ENCODE results near the gene NAA50. TPM values are rescaled to one million over a fixed set of nuclear protein-coding genes. Genes with fewer than 3 reads are reported as not detected.
A peak's percentile ranks its signal among the peaks of the same experiment; 100 is the strongest.

The NAA50 gene
- total RNA-seq, 3 donors from 2014 or later, result 74.4 to 99.1 (median 95.9) TPM

GRCh38 chr3:113783463-113783862 is 37.4 kb upstream of the NAA50 start:
- Histone ChIP-seq H3K4me3 (no peak overlapping the region), H3K36me3 (ENCODE audit: low read depth) (peaks cover 7% of the 10 kb centered on the region), H3K9me3 (no peaks in the 10 kb centered on the region), H3K4me1 (ENCODE audit: low read depth) (no peaks in the 10 kb centered on the region)
- DNase-seq, result no peak
- intact Hi-C loops (cut with DNase I, micrococcal nuclease), result no loop called here
- TF ChIP-seq, protein P1, sequence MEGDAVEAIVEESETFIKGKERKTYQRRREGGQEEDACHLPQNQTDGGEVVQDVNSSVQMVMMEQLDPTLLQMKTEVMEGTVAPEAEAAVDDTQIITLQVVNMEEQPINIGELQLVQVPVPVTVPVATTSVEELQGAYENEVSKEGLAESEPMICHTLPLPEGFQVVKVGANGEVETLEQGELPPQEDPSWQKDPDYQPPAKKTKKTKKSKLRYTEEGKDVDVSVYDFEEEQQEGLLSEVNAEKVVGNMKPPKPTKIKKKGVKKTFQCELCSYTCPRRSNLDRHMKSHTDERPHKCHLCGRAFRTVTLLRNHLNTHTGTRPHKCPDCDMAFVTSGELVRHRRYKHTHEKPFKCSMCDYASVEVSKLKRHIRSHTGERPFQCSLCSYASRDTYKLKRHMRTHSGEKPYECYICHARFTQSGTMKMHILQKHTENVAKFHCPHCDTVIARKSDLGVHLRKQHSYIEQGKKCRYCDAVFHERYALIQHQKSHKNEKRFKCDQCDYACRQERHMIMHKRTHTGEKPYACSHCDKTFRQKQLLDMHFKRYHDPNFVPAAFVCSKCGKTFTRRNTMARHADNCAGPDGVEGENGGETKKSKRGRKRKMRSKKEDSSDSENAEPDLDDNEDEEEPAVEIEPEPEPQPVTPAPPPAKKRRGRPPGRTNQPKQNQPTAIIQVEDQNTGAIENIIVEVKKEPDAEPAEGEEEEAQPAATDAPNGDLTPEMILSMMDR (IDR thresholded peaks at IDR 0.05), result no peak
- ATAC-seq, result no peak

DNA sequence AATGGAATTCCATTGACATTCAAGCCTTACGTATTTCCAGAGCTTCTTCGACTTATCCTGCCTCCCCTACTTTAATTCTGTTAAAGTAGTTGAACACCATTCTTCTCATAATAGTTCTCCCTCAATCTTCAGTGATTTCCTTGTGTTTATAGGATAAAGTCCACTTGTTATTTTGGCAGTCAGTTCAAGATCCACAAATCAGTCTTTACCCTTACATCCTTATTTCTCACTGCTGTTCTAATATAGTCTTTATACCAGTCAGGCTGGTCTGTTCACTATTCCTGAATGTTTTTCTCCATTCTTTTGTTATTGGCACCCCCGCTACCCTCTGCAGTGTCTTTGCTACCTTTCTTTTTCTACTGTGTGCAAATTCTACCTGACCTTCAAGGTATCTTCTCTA is 30.5 kb upstream of the NAA50 start:
- intact Hi-C loops (cut with DNase I, micrococcal nuclease), result no loop called here
- no peak for DNase-seq
- Histone ChIP-seq H3K36me3 (ENCODE audit: low read depth) (no peaks in the 10 kb centered on the region), H3K4me1 (ENCODE audit: low read depth) (peaks cover 13% of the 10 kb centered on the region), H3K4me3 (no peak overlapping the region), H3K9me3 (no peaks in the 10 kb centered on the region)
- ATAC-seq, result peak; percentile 68
- TF ChIP-seq, protein P1 (IDR thresholded peaks at IDR 0.05), result no peak

- no peak overlapping the region for H3K4me3 ChIP-seq
- TF ChIP-seq, protein P1 (IDR thresholded peaks at IDR 0.05), result no peak
- no peak for ATAC-seq
- intact Hi-C loops (cut with DNase I, micrococcal nuclease), result no loop called here
- H3K9me3 ChIP-seq, result no peaks in the 10 kb centered on the region
- DNase-seq, result no peak
- no peaks in the 10 kb centered on the region for H3K36me3 ChIP-seq (ENCODE audit: low read depth)
- H3K4me1 ChIP-seq (ENCODE audit: low read depth), result peaks cover 13% of the 10 kb centered on the region
These were observed 29.5 kb upstream of the NAA50 start for GRCh38 chr3:113775516-113775915.

GRCh38 chr3:113773381-113773780 is 27.3 kb upstream of the NAA50 start:
- intact Hi-C loops (cut with DNase I, micrococcal nuclease), result no loop called here

GRCh38 chr3:113771993-113772392 is 25.9 kb upstream of the NAA50 start:
- Histone ChIP-seq H3K4me3 (no peak overlapping the region), H3K36me3 (ENCODE audit: low read depth) (no peaks in the 10 kb centered on the region), H3K4me1 (ENCODE audit: low read depth) (peaks cover 13% of the 10 kb centered on the region), H3K9me3 (no peaks in the 10 kb centered on the region)
- peak; percentile 35 for ATAC-seq
- intact Hi-C loops (cut with DNase I, micrococcal nuclease), result no loop called here
- no peak for DNase-seq
- TF ChIP-seq, protein P1 (IDR thresholded peaks at IDR 0.05), result no peak

More at GRCh38 chr3:113773381-113773780, 27.3 kb upstream of the NAA50 start:
- Histone ChIP-seq H3K4me1 (ENCODE audit: low read depth) (peaks cover 13% of the 10 kb centered on the region), H3K9me3 (no peaks in the 10 kb centered on the region), H3K4me3 (no peak overlapping the region), H3K36me3 (ENCODE audit: low read depth) (no peaks in the 10 kb centered on the region)
- ATAC-seq, result no peak
- DNase-seq, result no peak
- TF ChIP-seq, protein P1 (IDR thresholded peaks at IDR 0.05), result no peak

DNA sequence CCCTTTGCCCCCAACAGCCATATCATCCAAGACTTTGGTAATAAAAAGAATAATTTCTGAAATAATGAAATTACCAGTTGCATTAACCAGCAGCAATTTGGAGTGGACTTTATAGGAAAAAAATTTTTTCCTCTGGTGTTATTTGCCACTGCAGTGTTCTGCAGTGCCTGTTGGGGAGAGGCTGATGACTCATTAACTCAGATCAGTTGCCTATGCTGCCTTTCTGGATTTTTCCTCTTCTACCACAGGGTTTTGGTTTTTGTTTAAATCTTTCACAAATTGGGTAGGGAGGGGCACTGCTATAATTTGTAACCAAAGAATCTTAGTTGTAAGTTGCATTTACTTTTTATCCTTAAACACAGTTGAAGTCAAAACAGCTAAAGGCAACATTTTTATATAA is 23.5 kb upstream of the NAA50 start:
- Histone ChIP-seq H3K4me3 (no peak overlapping the region), H3K36me3 (ENCODE audit: low read depth) (no peaks in the 10 kb centered on the region), H3K9me3 (no peaks in the 10 kb centered on the region), H3K4me1 (ENCODE audit: low read depth) (no peaks in the 10 kb centered on the region)
- TF ChIP-seq, protein P1 (IDR thresholded peaks at IDR 0.05), result no peak
- DNase-seq (no peak), ATAC-seq (peak; percentile 75)
- intact Hi-C loops (cut with DNase I, micrococcal nuclease), result no loop called here

Measured in mucosa of descending colon (tissue), 3 donors.